H9 (cell line): ENCODE measurements around the gene GANAB. TPM values are rescaled to one million over a fixed set of nuclear protein-coding genes. Genes with fewer than 3 reads are reported as not detected.

ENCODE experiments used
- DNase-seq: peaks from one replicate; pipeline ENCODE4 v3.0.0-alpha.2; 2017
- H2AFZ ChIP-seq: one replicate; pipeline ENCODE4 v1.6.1; 2013; ENCODE audit warnings: mild to moderate bottlenecking, low read length, control low read depth, moderate library complexity
- H2AK5ac ChIP-seq: 2 replicates; pipeline ENCODE4 v1.6.1; 2013; ENCODE audit warnings: low read length, control low read depth, mixed read lengths; ENCODE audit not compliant: insufficient read length
- H2BK120ac ChIP-seq: one replicate; pipeline ENCODE4 v1.6.1; 2013; ENCODE audit warnings: low read depth, mild to moderate bottlenecking, low read length, control low read depth, inconsistent platforms; ENCODE audit not compliant: poor library complexity, severe bottlenecking
- H2BK12ac ChIP-seq: 2 replicates; pipeline ENCODE4 v1.6.1; 2013; ENCODE audit warnings: low read length, control low read depth, mixed read lengths, low read depth; ENCODE audit not compliant: insufficient read length
- H2BK15ac ChIP-seq: 2 replicates; pipeline ENCODE4 v1.6.1; 2013; ENCODE audit warnings: low read depth, low read length, control low read depth
- H2BK20ac ChIP-seq: one replicate; pipeline ENCODE4 v1.6.1; 2013; ENCODE audit warnings: low read depth, mild to moderate bottlenecking, low read length, control low read depth, inconsistent platforms; ENCODE audit not compliant: poor library complexity, severe bottlenecking
- H2BK5ac ChIP-seq: 2 replicates; pipeline ENCODE4 v1.6.1; 2013; ENCODE audit warnings: low read length, control low read depth, mixed read lengths; ENCODE audit not compliant: insufficient read length
- H3K14ac ChIP-seq: 2 replicates; pipeline ENCODE4 v1.6.1; 2013; ENCODE audit warnings: low read length, control low read depth; ENCODE audit not compliant: insufficient read depth
- H3K18ac ChIP-seq: 2 replicates; pipeline ENCODE4 v1.6.1; 2013; ENCODE audit warnings: low read depth, mild to moderate bottlenecking, mixed read lengths, low read length, control low read depth; ENCODE audit not compliant: insufficient read length
- H3K23ac ChIP-seq: 2 replicates; pipeline ENCODE4 v1.6.1; 2013; ENCODE audit warnings: low read length, control low read depth, mixed read lengths, low read depth; ENCODE audit not compliant: insufficient read length
- H3K23me2 ChIP-seq: 2 replicates; pipeline ENCODE4 v1.6.1; 2013; ENCODE audit warnings: low read depth, mild to moderate bottlenecking, mixed read lengths, low read length, control low read depth; ENCODE audit not compliant: insufficient read length, poor library complexity, severe bottlenecking
- H3K27ac ChIP-seq: 2 replicates; pipeline ENCODE4 v1.5.1; 2013; ENCODE audit warnings: low read length, control low read depth, mixed read lengths, low read depth; ENCODE audit not compliant: insufficient read length
- H3K27me3 ChIP-seq: 2 replicates; pipeline ENCODE4 v1.6.1; 2013; ENCODE audit warnings: low read length, control low read depth, inconsistent platforms; ENCODE audit not compliant: insufficient read depth
- H3K4ac ChIP-seq: 2 replicates; pipeline ENCODE4 v1.6.1; 2013; ENCODE audit warnings: low read depth, mild to moderate bottlenecking, control low read depth, inconsistent platforms, low read length, moderate library complexity
- H3K4me1 ChIP-seq: 2 replicates; pipeline ENCODE4 v1.6.1; 2013; ENCODE audit warnings: low read length, control low read depth, inconsistent platforms; ENCODE audit not compliant: insufficient read depth
- H3K4me2 ChIP-seq: 2 replicates; pipeline ENCODE4 v1.6.1; 2013; ENCODE audit warnings: low read length, control low read depth, mixed read lengths; ENCODE audit not compliant: insufficient read length, insufficient read depth
- H3K56ac ChIP-seq: 2 replicates; pipeline ENCODE4 v1.6.1; 2013; ENCODE audit warnings: low read depth, mild to moderate bottlenecking, mixed read lengths, low read length, control low read depth; ENCODE audit not compliant: insufficient read length
- H3K79me1 ChIP-seq: 2 replicates; pipeline ENCODE4 v1.6.1; 2013; ENCODE audit warnings: low read depth, mild to moderate bottlenecking, moderate library complexity, low read length, control low read depth, inconsistent platforms; ENCODE audit not compliant: insufficient read depth, poor library complexity, severe bottlenecking
- H3K79me2 ChIP-seq: 2 replicates; pipeline ENCODE4 v1.6.1; 2013; ENCODE audit warnings: low read length, control low read depth, inconsistent platforms; ENCODE audit not compliant: insufficient read depth
- H3K9ac ChIP-seq: 2 replicates; pipeline ENCODE4 v1.6.1; 2013; ENCODE audit warnings: low read length, control low read depth, mixed read lengths; ENCODE audit not compliant: insufficient read length; ENCODE audit errors: extremely low read depth
- H3K9me3 ChIP-seq: one replicate; pipeline ENCODE4 v1.6.1; 2013; ENCODE audit warnings: low read depth, low read length, inconsistent platforms; ENCODE audit not compliant: control insufficient read depth
- H3T11ph ChIP-seq: one replicate; pipeline ENCODE4 v1.6.1; 2013; ENCODE audit warnings: mild to moderate bottlenecking, low read length, control low read depth, inconsistent platforms
- H4K20me1 ChIP-seq: one replicate; pipeline ENCODE4 v1.6.1; 2013; ENCODE audit not compliant: control insufficient read depth, insufficient read length, insufficient read depth
- H4K5ac ChIP-seq: 2 replicates; pipeline ENCODE4 v1.6.1; 2013; ENCODE audit warnings: low read depth, mild to moderate bottlenecking, mixed read lengths, low read length, control low read depth; ENCODE audit not compliant: insufficient read length
- H4K8ac ChIP-seq: replicated peaks from 2 replicates; pipeline ENCODE4 v1.6.1; 2013; ENCODE audit warnings: low read length, control low read depth, mixed read lengths, low read depth; ENCODE audit not compliant: insufficient read length
- H4K91ac ChIP-seq: 2 replicates; pipeline ENCODE4 v1.6.1; 2013; ENCODE audit warnings: low read depth, mild to moderate bottlenecking, moderate library complexity, mixed read lengths, low read length, control low read depth; ENCODE audit not compliant: insufficient read length
- H3K27ac Mint-ChIP-seq, 3 experiments: 2 replicates in 2 of 3; 3 replicates in 1 of 3; pipeline ENCODE4 v1.8.0; 2020 to 2021; ENCODE audit warnings: mixed read lengths in 3 of 3, mild to moderate bottlenecking in 1 of 3, moderate library complexity in 1 of 3
- H3K27me3 Mint-ChIP-seq: 2 replicates; pipeline ENCODE4 v1.8.0; 2021; ENCODE audit warnings: low read depth, mild to moderate bottlenecking, moderate library complexity, mixed read lengths
- H3K36me3 Mint-ChIP-seq, 3 experiments: 2 replicates in 2 of 3; 3 replicates in 1 of 3; pipeline ENCODE4 v1.8.0; 2020 to 2021; ENCODE audit warnings: low read depth in 3 of 3, mixed read lengths in 3 of 3; ENCODE audit not compliant: insufficient read depth in 1 of 3
- H3K4me1 Mint-ChIP-seq, 2 experiments: 2 replicates each; pipeline ENCODE4 v1.8.0; 2020; ENCODE audit warnings: mixed read lengths in 2 of 2
- H3K4me3 Mint-ChIP-seq, 2 experiments: 2 replicates in 1 of 2; 3 replicates in 1 of 2; pipeline ENCODE4 v1.8.0; 2020 to 2021; ENCODE audit warnings: mild to moderate bottlenecking in 2 of 2, mixed read lengths in 2 of 2, moderate library complexity in 1 of 2
- H3K9me3 Mint-ChIP-seq, 2 experiments: 2 replicates in 1 of 2; 3 replicates in 1 of 2; pipeline ENCODE4 v1.8.0; 2020; ENCODE audit warnings: mild to moderate bottlenecking in 2 of 2, mixed read lengths in 2 of 2, moderate library complexity in 1 of 2
- whole genome bisulfite sequencing: extraction: QIAGEN DNeasy Blood & Tissue Kit; methylation state at CpG from one replicate; pipeline ENCODE4 v1.1.7; 2013; ENCODE audit warnings: missing lambda C conversion rate, low lambda C conversion rate, mixed read lengths; ENCODE audit not compliant: insufficient read length; ENCODE audit errors: extremely low coverage; 5-methylcytosine and 5-hydroxymethylcytosine counted together
- total RNA-seq: library from RNA; stranded (reverse); gene quantifications from 2 replicates; pipeline ENCODE4 v1.2.1, GENCODE V29; 2021
- TF ChIP-seq, protein P1 (sequence below): fragments of 200-600 bp; sonication (generic); conservative IDR thresholded peaks from 3 replicates; pipeline ENCODE4 v1.8.0; 2021; ENCODE audit warnings: antibody characterized with exemption, mild to moderate bottlenecking

The GANAB gene
- total RNA-seq, 1 experiment from 2014 or later: 387 TPM

DNA sequence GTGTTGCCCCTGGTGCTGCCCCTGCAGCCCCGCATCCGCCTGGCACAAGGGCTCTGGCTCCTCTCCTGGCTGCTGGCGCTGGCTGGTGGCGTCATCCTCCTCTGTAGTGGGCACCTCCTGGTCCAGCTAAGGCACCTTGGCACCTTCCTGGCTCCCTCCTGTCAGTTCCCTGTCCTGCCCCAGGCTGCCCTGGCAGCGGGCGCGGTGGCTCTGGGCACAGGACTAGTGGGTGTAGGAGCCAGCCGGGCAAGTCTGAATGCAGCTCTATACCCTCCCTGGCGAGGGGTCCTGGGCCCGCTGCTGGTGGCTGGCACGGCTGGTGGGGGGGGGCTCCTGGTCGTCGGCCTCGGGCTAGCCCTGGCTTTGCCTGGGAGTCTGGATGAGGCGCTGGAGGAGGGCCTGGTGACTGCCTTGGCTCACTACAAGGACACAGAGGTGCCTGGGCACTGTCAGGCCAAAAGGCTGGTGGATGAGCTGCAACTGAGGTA is 33.1 kb downstream of the GANAB start:
- no peaks in the 10 kb centered on the region for H3K27me3 ChIP-seq
- no peaks in the 10 kb centered on the region for H3K79me2 ChIP-seq
- no peak overlapping the region for H3K27ac ChIP-seq
- H4K91ac ChIP-seq: no peak overlapping the region
- Mint-ChIP-seq H3K36me3 (peaks cover 0 to 15% (median 13%) of the 10 kb centered on the region in 3 experiments; a peak in 6 of 7 replicates), H3K9me3 (no peaks in the 10 kb centered on the region), H3K27ac (no peak overlapping the region; a peak in 1 of 7 replicates), H3K27me3 (peaks cover 4% of the 10 kb centered on the region), H3K4me1 (peaks cover 17 to 29% of the 10 kb centered on the region in 2 experiments), H3K4me3 (no peak overlapping the region; a peak in 1 of 5 replicates)
- no peaks in the 10 kb centered on the region for H3K4me1 ChIP-seq
- H2AK5ac ChIP-seq: no peak overlapping the region
- no peak overlapping the region for H3K4ac ChIP-seq
- H3K79me1 ChIP-seq: no peaks in the 10 kb centered on the region
- no peak overlapping the region for H2AFZ ChIP-seq
- H2BK15ac ChIP-seq: no peak overlapping the region
- no CpG with 5 or more reads among the region's 15 CpGs for WGBS
- no peak overlapping the region for H2BK20ac ChIP-seq
- no peak overlapping the region for H3K56ac ChIP-seq
- no peaks in the 10 kb centered on the region for H3K9me3 ChIP-seq
- no peak overlapping the region for H3K4me2 ChIP-seq
- H3K23me2 ChIP-seq: peaks cover 13% of the 10 kb centered on the region
- no peak overlapping the region for H3T11ph ChIP-seq
- no peak overlapping the region for H3K9ac ChIP-seq
- TF ChIP-seq, protein P1, sequence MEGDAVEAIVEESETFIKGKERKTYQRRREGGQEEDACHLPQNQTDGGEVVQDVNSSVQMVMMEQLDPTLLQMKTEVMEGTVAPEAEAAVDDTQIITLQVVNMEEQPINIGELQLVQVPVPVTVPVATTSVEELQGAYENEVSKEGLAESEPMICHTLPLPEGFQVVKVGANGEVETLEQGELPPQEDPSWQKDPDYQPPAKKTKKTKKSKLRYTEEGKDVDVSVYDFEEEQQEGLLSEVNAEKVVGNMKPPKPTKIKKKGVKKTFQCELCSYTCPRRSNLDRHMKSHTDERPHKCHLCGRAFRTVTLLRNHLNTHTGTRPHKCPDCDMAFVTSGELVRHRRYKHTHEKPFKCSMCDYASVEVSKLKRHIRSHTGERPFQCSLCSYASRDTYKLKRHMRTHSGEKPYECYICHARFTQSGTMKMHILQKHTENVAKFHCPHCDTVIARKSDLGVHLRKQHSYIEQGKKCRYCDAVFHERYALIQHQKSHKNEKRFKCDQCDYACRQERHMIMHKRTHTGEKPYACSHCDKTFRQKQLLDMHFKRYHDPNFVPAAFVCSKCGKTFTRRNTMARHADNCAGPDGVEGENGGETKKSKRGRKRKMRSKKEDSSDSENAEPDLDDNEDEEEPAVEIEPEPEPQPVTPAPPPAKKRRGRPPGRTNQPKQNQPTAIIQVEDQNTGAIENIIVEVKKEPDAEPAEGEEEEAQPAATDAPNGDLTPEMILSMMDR: no peak
- H2BK12ac ChIP-seq: no peak overlapping the region
- no peak overlapping the region for H4K8ac ChIP-seq
- H3K14ac ChIP-seq: no peak overlapping the region
- no peak overlapping the region for H3K18ac ChIP-seq
- no peak for DNase-seq
- no peak overlapping the region for H3K23ac ChIP-seq
- H2BK120ac ChIP-seq: no peak overlapping the region
- no peaks in the 10 kb centered on the region for H4K20me1 ChIP-seq
- no peak overlapping the region for H2BK5ac ChIP-seq
- no peak overlapping the region for H4K5ac ChIP-seq
